DOHH2 (cell line): ENCODE measurements around the gene TOR1AIP2.
"Not testable (repeated sequence)": the region's sequence is repeated elsewhere in the genome, so short reads cannot be mapped to it uniquely, and the experiment has no call there.

Source experiments
- H3F3A ChIP-seq: fragments of 200-600 bp; sonication (generic), shearing (Covaris generic); 2 replicates; pipeline ENCODE4 v1.6.0; 2016; ENCODE audit warnings: antibody characterized with exemption, mild to moderate bottlenecking; ENCODE audit not compliant: control insufficient read depth, insufficient read depth
- H3K27ac ChIP-seq: fragments of 200-600 bp; sonication (generic); 2 replicates; pipeline ENCODE4 v1.5.1; 2014; ENCODE audit warnings: low read depth, mild to moderate bottlenecking, low read length, moderate library complexity
- H3K27me3 ChIP-seq: fragments of 200-600 bp; sonication (generic); 2 replicates; pipeline ENCODE4 v1.6.1; 2014; ENCODE audit warnings: mild to moderate bottlenecking, low read length, mixed read lengths; ENCODE audit not compliant: control insufficient read depth
- H3K36me3 ChIP-seq: fragments of 200-600 bp; sonication (generic); 2 replicates; pipeline ENCODE4 v1.6.1; 2014; ENCODE audit warnings: mild to moderate bottlenecking, low read length, moderate library complexity, mixed read lengths; ENCODE audit not compliant: control insufficient read depth
- H3K4me1 ChIP-seq: fragments of 200-600 bp; sonication (generic); 2 replicates; pipeline ENCODE4 v1.6.1; 2014; ENCODE audit warnings: mild to moderate bottlenecking, low read length, mixed read lengths; ENCODE audit not compliant: control insufficient read depth
- H3K4me2 ChIP-seq: fragments of 200-600 bp; sonication (generic); 2 replicates; pipeline ENCODE4 v1.6.0; 2014; ENCODE audit warnings: mild to moderate bottlenecking, low read length, moderate library complexity
- H3K4me3 ChIP-seq: fragments of 200-600 bp; sonication (generic); 2 replicates; pipeline ENCODE4 v1.5.1; 2014; ENCODE audit warnings: mild to moderate bottlenecking, low read length, mixed read lengths
- H3K79me2 ChIP-seq: fragments of 200-600 bp; sonication (generic); 2 replicates; pipeline ENCODE4 v1.6.1; 2014; ENCODE audit warnings: mild to moderate bottlenecking, low read length, mixed read lengths; ENCODE audit not compliant: control insufficient read depth
- H3K9me2 ChIP-seq: fragments of 200-600 bp; sonication (generic); replicated peaks from 2 replicates; pipeline ENCODE4 v1.6.1; 2014; ENCODE audit warnings: mild to moderate bottlenecking, low read length, mixed read lengths; ENCODE audit not compliant: control insufficient read depth
- H3K9me3 ChIP-seq: fragments of 200-600 bp; sonication (generic); 2 replicates; pipeline ENCODE4 v1.6.1; 2014; ENCODE audit warnings: antibody characterized with exemption, low read length, mixed read lengths; ENCODE audit not compliant: control insufficient read depth, insufficient read depth
- H4K20me1 ChIP-seq: fragments of 200-600 bp; sonication (generic); 2 replicates; pipeline ENCODE4 v1.6.0; 2014; ENCODE audit warnings: low read depth, mild to moderate bottlenecking, antibody characterized with exemption, low read length, moderate library complexity; ENCODE audit not compliant: control insufficient read depth, insufficient read depth
- EZH2phosphoT487 ChIP-seq: fragments of 200-600 bp; sonication (generic); IDR thresholded peaks from 2 replicates; pipeline ENCODE4 v1.6.1; 2017; ENCODE audit warnings: borderline replicate concordance, mild to moderate bottlenecking, antibody characterized with exemption, low read length, moderate library complexity, mixed read lengths
- TF ChIP-seq, protein P1 (sequence below): fragments of 200-600 bp; sonication (generic); IDR thresholded peaks from one replicate; pipeline ENCODE4 v1.5.1; 2014; ENCODE audit warnings: antibody characterized with exemption, mild to moderate bottlenecking, low read depth, low read length; ENCODE audit not compliant: poor library complexity, severe bottlenecking

Gene TOR1AIP2

DNA sequence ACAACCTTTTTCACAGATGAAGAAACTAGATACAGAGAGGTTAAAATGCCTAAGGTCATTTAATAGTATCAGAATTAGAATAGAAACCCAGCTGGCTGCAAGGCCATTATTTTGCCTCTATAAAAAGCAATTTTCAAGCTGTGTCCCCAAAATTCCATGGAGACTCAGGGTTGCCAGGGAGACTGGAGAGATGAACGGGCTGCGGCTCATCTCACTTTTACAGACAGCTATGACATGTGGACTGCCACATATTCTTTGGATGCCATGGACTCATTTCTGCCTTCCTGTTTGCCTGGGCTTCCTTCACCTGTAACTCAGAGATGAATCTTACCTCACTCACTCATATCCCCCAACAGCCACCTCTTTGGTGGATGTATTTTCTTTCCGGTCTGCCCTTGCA, 17.0 kb downstream of the TOR1AIP2 start:
- H3K9me3 ChIP-seq: no peaks in the 10 kb centered on the region
- no peaks in the 10 kb centered on the region for H3K4me1 ChIP-seq
- H3K79me2 ChIP-seq: no peaks in the 10 kb centered on the region; the same call in none of the 2 replicates
- TF ChIP-seq, protein P1, sequence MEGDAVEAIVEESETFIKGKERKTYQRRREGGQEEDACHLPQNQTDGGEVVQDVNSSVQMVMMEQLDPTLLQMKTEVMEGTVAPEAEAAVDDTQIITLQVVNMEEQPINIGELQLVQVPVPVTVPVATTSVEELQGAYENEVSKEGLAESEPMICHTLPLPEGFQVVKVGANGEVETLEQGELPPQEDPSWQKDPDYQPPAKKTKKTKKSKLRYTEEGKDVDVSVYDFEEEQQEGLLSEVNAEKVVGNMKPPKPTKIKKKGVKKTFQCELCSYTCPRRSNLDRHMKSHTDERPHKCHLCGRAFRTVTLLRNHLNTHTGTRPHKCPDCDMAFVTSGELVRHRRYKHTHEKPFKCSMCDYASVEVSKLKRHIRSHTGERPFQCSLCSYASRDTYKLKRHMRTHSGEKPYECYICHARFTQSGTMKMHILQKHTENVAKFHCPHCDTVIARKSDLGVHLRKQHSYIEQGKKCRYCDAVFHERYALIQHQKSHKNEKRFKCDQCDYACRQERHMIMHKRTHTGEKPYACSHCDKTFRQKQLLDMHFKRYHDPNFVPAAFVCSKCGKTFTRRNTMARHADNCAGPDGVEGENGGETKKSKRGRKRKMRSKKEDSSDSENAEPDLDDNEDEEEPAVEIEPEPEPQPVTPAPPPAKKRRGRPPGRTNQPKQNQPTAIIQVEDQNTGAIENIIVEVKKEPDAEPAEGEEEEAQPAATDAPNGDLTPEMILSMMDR: no peak
- no peak for TF ChIP-seq EZH2phosphoT487
- H3K36me3 ChIP-seq: peaks cover 47% of the 10 kb centered on the region
- no peaks in the 10 kb centered on the region for H3K9me2 ChIP-seq
- no peak overlapping the region for H3K4me3 ChIP-seq
- H3F3A ChIP-seq: 0 out of 2 replicates have a peak, but pooled peaks cover 5% of the 10 kb centered on the region
- H4K20me1 ChIP-seq: no peaks in the 10 kb centered on the region; the same call in 1 of the 2 replicates
- H3K27ac ChIP-seq: no peak overlapping the region
- no peaks in the 10 kb centered on the region for H3K27me3 ChIP-seq
- H3K4me2 ChIP-seq: no peak overlapping the region

DNA sequence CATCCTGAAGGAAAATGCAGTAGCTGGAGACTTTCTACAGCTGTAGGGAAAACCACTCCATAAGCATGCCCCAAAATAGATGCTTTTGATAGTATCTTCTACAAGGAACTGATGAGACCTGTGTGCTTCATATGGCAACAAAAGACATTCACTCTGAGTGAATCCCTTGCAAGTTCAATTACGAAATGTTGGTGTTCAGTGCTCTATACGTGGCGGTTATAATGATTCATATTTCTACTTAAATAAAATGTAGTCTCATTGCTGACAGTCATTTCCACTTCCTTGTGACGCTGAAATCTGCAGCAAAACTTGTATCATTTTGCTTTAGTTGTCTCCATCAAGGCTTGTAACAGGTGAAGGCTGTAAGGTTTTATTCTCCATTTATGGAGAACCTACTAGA, 20.6 kb downstream of the TOR1AIP2 start:
- Histone ChIP-seq H3K4me2 (no peak overlapping the region), H3K36me3 (peaks cover 26% of the 10 kb centered on the region), H4K20me1 (no peaks in the 10 kb centered on the region; the same call in 1 of the 2 replicates), H3K9me3 (no peaks in the 10 kb centered on the region), H3F3A (peaks cover 5% of the 10 kb centered on the region; the same call in 1 of the 2 replicates), H3K27ac (no peak overlapping the region), H3K27me3 (no peaks in the 10 kb centered on the region), H3K9me2 (no peaks in the 10 kb centered on the region), H3K4me1 (peaks cover 8% of the 10 kb centered on the region), H3K79me2 (no peaks in the 10 kb centered on the region), H3K4me3 (no peak overlapping the region)
- TF ChIP-seq, protein P1: no peak
- TF ChIP-seq EZH2phosphoT487: no peak

- Histone ChIP-seq H3K27me3 (no peaks in the 10 kb centered on the region), H3K9me2 (no peaks in the 10 kb centered on the region), H3K4me1 (peaks cover 9% of the 10 kb centered on the region), H3K4me3 (no peak overlapping the region), H3K4me2 (no peak overlapping the region), H3K79me2 (no peaks in the 10 kb centered on the region), H3K27ac (no peak overlapping the region), H4K20me1 (no peaks in the 10 kb centered on the region; the same call in 1 of the 2 replicates), H3F3A (peaks cover 5% of the 10 kb centered on the region; the same call in 1 of the 2 replicates), H3K36me3 (peaks cover 27% of the 10 kb centered on the region), H3K9me3 (no peaks in the 10 kb centered on the region)
- TF ChIP-seq, protein P1: no peak
- TF ChIP-seq EZH2phosphoT487: no peak
Observed at GRCh38 chr1:179856296-179856695, 21.3 kb downstream of the TOR1AIP2 start.

GRCh38 chr1:179855831-179856230, 21.8 kb downstream of the TOR1AIP2 start:
- peaks cover 28% of the 10 kb centered on the region for H3K36me3 ChIP-seq
- H3K4me2 ChIP-seq, H3K4me3 ChIP-seq, H3K4me1 ChIP-seq, H3K27ac ChIP-seq, H3K9me2 ChIP-seq, H3K79me2 ChIP-seq, H3K27me3 ChIP-seq, H3F3A ChIP-seq, H3K9me3 ChIP-seq, H4K20me1 ChIP-seq: not testable (repeated sequence)
